Measurements from ENCODE around the gene ZBTB16. TPM values are rescaled to one million over a fixed set of nuclear protein-coding genes. Genes with fewer than 3 reads are reported as not detected.
"Not testable (repeated sequence)": the region's sequence is repeated elsewhere in the genome, so short reads cannot be mapped to it uniquely, and the experiment has no call there.

ZBTB16 gene
- total and polyA plus RNA-seq, 4 donors, result 32.9 to 283 (median 74.5) TPM

DNA sequence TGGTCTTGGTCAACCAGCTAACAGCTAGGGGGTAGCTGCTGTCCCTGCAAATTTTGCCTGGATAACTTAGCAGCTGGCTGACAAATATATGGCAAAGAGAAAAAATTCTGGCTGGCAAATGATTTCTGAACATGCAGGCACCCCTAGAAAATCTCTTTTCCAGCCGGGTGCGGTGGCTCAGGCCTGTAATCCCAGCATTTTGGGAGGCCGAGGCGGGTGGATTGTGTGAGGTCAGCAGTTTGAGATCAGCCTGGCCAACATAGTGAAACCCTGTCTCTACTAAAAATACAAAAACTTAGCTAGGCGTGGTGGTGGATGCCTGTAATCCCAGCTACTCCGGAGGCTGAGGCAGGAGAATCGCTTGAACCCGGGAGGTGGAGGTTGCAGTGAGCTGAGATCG lies 9.7 kb upstream of the ZBTB16 start:
- DNase-seq; H3K4me1 ChIP-seq (ENCODE audit: control insufficient read depth in 1 of 2, insufficient read depth in 2 of 2, low read length in 2 of 2); H3K27ac ChIP-seq (ENCODE audit: low read depth in 1 of 2, low read length in 2 of 2); H3K9me3 ChIP-seq (ENCODE audit: control insufficient read depth, low read length); H3K36me3 ChIP-seq (ENCODE audit: control insufficient read depth in 1 of 2, insufficient read depth in 2 of 2, low read length in 1 of 2); intact Hi-C loops (cut with DNase I); ATAC-seq (ENCODE audit: low FRiP score); H3K4me3 ChIP-seq (ENCODE audit: low read length in 2 of 2); H3K27me3 ChIP-seq (ENCODE audit: control insufficient read depth in 1 of 2, insufficient read depth in 2 of 2, low read length in 1 of 2): not testable (repeated sequence)
- 96% methylated on average over 9 of the region's 9 CpGs for WGBS, 2 donors

DNA sequence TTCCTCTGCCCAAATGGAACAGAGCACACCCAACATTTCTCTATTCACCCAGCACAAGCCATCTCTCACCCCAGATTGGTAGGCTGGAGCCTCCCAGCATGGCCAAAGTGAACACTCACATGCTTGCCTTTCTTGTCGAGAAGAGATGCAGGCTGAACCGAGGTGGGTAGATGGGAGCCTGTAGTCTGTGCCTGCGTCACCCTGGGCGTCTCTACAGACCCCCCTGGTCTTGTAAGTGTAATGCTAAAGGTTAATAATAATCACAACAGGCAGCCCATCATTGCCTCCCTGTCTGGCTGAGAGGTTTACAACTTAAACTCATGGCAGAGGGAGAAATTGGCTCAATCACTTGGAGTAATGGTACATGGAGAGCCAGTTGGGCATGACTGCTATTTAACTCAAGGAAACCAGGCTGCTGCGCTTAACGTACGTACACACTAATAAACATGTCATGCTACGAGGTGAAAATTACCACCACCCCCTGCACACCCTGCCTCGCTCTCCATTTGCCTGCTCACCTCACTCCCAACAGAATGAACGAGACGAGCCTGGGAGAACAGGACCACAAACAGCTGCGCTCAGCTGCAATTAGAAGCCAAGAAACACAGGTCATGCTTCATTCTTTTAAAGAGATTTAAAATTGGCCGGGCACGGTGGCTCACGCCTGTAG lies 9.1 kb upstream of the ZBTB16 start:
- no peak overlapping the region for H3K4me3 ChIP-seq (ENCODE audit: low read length in 2 of 2)
- no peaks in the 10 kb centered on the region for H3K27me3 ChIP-seq (ENCODE audit: control insufficient read depth in 1 of 2, insufficient read depth in 2 of 2, low read length in 1 of 2)
- H3K27ac ChIP-seq (ENCODE audit: low read depth in 1 of 2, low read length in 2 of 2), result no peak overlapping the region
- H3K9me3 ChIP-seq (ENCODE audit: control insufficient read depth, low read length), result no peaks in the 10 kb centered on the region
- ATAC-seq (ENCODE audit: low FRiP score) (no peak), DNase-seq (no peak)
- H3K36me3 ChIP-seq (ENCODE audit: control insufficient read depth in 1 of 2, insufficient read depth in 2 of 2, low read length in 1 of 2), result no peaks in the 10 kb centered on the region
- 87 to 92% methylated on average over 15 of the region's 15 CpGs for WGBS, 2 donors
- intact Hi-C loops (cut with DNase I), result no loop called here
- H3K4me1 ChIP-seq (ENCODE audit: control insufficient read depth in 1 of 2, insufficient read depth in 2 of 2, low read length in 2 of 2), result no peaks in the 10 kb centered on the region

DNA sequence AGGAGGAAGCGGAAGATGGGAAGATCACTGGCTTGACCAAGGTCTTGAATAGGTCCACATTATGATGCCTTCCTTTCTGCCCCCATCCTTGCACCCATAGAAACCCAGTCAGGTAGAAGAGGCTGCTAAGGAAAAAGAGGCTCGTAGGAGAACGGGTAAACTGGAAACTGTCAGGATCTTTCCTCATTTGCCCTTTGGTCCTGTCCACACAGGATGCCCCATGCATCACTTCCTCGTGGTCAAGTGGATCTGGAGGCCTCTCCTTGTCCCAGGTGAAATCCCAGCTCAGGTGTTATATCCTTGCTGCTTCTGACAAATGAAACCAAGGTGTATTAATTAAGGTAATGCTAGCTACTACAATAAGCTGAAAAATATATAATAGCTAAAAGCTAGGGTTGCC lies 8.0 kb upstream of the ZBTB16 start:
- no peak for ATAC-seq (ENCODE audit: low FRiP score)
- H3K27ac ChIP-seq (ENCODE audit: low read depth in 1 of 2, low read length in 2 of 2), result no peak overlapping the region
- H3K36me3 ChIP-seq (ENCODE audit: control insufficient read depth in 1 of 2, insufficient read depth in 2 of 2, low read length in 1 of 2), result no peaks in the 10 kb centered on the region
- WGBS, 2 donors, result 93 to 97% methylated on average over 4 of the region's 4 CpGs
- no peaks in the 10 kb centered on the region for H3K27me3 ChIP-seq (ENCODE audit: control insufficient read depth in 1 of 2, insufficient read depth in 2 of 2, low read length in 1 of 2)
- DNase-seq, result no peak
- no peak overlapping the region for H3K4me3 ChIP-seq (ENCODE audit: low read length in 2 of 2)
- intact Hi-C loops (cut with DNase I), result no loop called here
- no peaks in the 10 kb centered on the region for H3K4me1 ChIP-seq (ENCODE audit: control insufficient read depth in 1 of 2, insufficient read depth in 2 of 2, low read length in 2 of 2)
- no peaks in the 10 kb centered on the region for H3K9me3 ChIP-seq (ENCODE audit: control insufficient read depth, low read length)

DNA sequence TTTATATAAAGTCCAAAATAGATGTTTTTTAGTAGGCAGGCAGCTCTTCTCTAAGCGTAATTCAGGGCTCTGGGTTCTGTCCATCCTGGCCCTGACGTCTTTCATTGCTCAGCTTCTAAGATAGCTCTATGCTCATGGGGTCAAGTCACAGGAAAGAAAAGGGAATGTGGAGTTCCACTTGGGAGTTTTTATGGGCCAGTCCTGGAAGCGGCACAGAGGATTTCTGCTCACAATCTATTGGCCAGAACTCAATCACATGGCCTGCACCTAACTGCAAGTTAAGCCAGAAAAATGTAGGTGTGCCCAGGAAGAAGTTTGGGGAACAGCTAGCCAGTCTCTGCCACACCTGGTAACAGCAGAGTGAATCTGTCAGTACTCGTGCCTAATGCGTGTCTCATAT lies 7.4 kb upstream of the ZBTB16 start:
- Histone ChIP-seq H3K27me3 (ENCODE audit: control insufficient read depth in 1 of 2, insufficient read depth in 2 of 2, low read length in 1 of 2) (no peaks in the 10 kb centered on the region), H3K4me3 (ENCODE audit: low read length in 2 of 2) (no peak overlapping the region), H3K36me3 (ENCODE audit: control insufficient read depth in 1 of 2, insufficient read depth in 2 of 2, low read length in 1 of 2) (no peaks in the 10 kb centered on the region), H3K27ac (ENCODE audit: low read depth in 1 of 2, low read length in 2 of 2) (no peak overlapping the region), H3K9me3 (ENCODE audit: control insufficient read depth, low read length) (no peaks in the 10 kb centered on the region), H3K4me1 (ENCODE audit: control insufficient read depth in 1 of 2, insufficient read depth in 2 of 2, low read length in 2 of 2) (no peaks in the 10 kb centered on the region)
- no peak for DNase-seq
- no peak for ATAC-seq (ENCODE audit: low FRiP score)
- intact Hi-C loops (cut with DNase I), result no loop called here
- WGBS, 2 donors, result 90 to 91% methylated on average over 5 of the region's 5 CpGs

DNA sequence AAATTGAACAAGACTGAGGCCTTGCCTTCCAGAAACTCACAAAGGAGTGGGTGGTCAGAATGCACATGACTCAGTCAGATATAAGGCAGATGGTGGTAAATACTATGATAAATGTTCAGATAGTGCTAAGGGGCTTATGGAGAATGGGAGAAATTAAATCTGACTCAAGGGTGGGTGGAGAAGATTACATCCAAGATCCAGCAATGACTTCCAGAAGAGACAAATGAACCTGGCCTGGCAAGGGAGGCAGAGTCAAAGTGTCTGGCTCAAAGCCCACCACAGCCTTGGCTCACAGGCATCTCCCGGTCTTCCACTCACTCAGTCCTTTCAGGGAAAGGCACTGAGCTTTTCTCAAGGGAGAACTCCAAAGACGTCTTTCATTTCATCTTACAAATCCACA lies 6.1 kb upstream of the ZBTB16 start:
- intact Hi-C loops (cut with DNase I), result no loop called here
- no peak for ATAC-seq (ENCODE audit: low FRiP score)
- Histone ChIP-seq H3K4me3 (ENCODE audit: low read length in 2 of 2) (no peak overlapping the region), H3K9me3 (ENCODE audit: control insufficient read depth, low read length) (no peaks in the 10 kb centered on the region), H3K27me3 (ENCODE audit: control insufficient read depth in 1 of 2, insufficient read depth in 2 of 2, low read length in 1 of 2) (no peaks in the 10 kb centered on the region), H3K4me1 (ENCODE audit: control insufficient read depth in 1 of 2, insufficient read depth in 2 of 2, low read length in 2 of 2) (peaks cover 0 to 5% of the 10 kb centered on the region in 2 donors), H3K27ac (ENCODE audit: low read depth in 1 of 2, low read length in 2 of 2) (no peak overlapping the region), H3K36me3 (ENCODE audit: control insufficient read depth in 1 of 2, insufficient read depth in 2 of 2, low read length in 1 of 2) (no peaks in the 10 kb centered on the region)
- WGBS, 2 donors, result 60 to 62% methylated on average over 2 of the region's 2 CpGs
- no peak for DNase-seq

DNA sequence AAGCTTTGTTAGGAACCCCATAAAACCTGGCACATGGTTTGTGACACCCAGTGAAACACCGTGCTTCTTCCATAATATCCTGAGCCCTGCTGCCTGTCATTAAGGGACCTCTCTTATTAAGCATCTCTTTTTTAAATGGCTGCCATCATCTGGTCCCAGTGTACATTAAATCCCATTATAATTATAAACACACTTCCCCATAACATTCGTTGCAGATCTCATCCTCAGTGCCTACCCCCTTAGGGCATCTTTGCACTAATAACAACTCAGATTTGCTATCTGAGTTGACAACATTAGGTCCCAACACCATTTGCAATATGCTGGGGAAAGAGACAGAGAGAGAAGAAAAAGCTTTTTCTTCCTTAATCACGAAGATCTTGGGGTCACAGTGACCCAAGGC lies 4.7 kb upstream of the ZBTB16 start:
- intact Hi-C loops (cut with DNase I), result no loop called here
- WGBS, 2 donors, result 94 to 96% methylated on average over 3 of the region's 3 CpGs
- ATAC-seq (ENCODE audit: low FRiP score) (no peak), DNase-seq (no peak)
- H3K27me3 ChIP-seq (ENCODE audit: control insufficient read depth in 1 of 2, insufficient read depth in 2 of 2, low read length in 1 of 2), result no peaks in the 10 kb centered on the region
- H3K36me3 ChIP-seq (ENCODE audit: control insufficient read depth in 1 of 2, insufficient read depth in 2 of 2, low read length in 1 of 2), result no peaks in the 10 kb centered on the region
- no peak overlapping the region for H3K4me3 ChIP-seq (ENCODE audit: low read length in 2 of 2)
- no peaks in the 10 kb centered on the region for H3K9me3 ChIP-seq (ENCODE audit: control insufficient read depth, low read length)
- H3K27ac ChIP-seq (ENCODE audit: low read depth in 1 of 2, low read length in 2 of 2), result no peak overlapping the region
- peaks cover 0 to 5% of the 10 kb centered on the region in 2 donors for H3K4me1 ChIP-seq (ENCODE audit: control insufficient read depth in 1 of 2, insufficient read depth in 2 of 2, low read length in 2 of 2)

DNA sequence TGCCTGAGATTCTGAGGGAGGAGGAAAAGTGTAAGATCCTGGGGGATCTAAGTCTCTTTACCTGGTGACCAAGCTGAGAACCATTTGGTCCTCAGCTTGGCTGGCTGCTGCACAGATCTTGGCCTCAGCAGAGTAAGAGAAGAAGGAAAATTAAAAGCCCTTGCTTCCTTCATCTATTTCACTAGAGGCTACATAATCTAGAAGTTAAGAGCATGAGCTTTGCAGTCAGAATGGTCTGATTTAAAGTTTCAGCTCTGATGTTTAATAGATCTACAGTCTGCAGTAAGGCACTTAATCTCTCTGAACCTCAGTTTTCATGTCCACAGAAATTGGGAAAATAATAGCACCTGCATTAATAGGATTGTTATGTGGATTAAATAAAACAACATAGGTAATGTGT lies 3.1 kb upstream of the ZBTB16 start:
- Histone ChIP-seq H3K9me3 (ENCODE audit: control insufficient read depth, low read length) (no peaks in the 10 kb centered on the region), H3K27me3 (ENCODE audit: control insufficient read depth in 1 of 2, insufficient read depth in 2 of 2, low read length in 1 of 2) (no peaks in the 10 kb centered on the region), H3K36me3 (ENCODE audit: control insufficient read depth in 1 of 2, insufficient read depth in 2 of 2, low read length in 1 of 2) (no peaks in the 10 kb centered on the region), H3K4me3 (ENCODE audit: low read length in 2 of 2) (no peak overlapping the region), H3K4me1 (ENCODE audit: control insufficient read depth in 1 of 2, insufficient read depth in 2 of 2, low read length in 2 of 2) (peaks cover 0 to 5% of the 10 kb centered on the region in 2 donors), H3K27ac (ENCODE audit: low read depth in 1 of 2, low read length in 2 of 2) (no peak overlapping the region)
- ATAC-seq (ENCODE audit: low FRiP score) (no peak), DNase-seq (no peak)
- intact Hi-C loops (cut with DNase I), result no loop called here

DNA sequence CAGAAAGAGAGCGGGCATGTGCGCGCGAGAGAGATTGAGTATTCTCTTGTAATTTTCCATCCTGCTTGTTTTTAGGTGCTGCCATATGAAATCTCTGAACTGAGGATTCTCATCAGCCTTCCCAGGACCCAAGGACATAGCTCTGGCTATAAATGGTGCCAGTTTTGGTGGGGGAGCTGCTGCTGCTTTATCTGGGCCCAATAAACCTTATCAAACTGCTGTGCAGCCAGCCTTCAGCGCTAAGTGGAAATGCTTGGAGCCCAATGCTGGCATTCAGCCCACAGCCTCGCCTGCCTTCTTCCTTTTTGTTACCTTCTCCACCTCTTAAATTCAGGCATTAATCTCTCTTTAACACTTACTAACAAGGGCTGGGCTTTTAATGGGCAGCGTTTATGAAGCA lies 2.4 kb upstream of the ZBTB16 start:
- no peak overlapping the region for H3K27ac ChIP-seq (ENCODE audit: low read depth in 1 of 2, low read length in 2 of 2)
- H3K36me3 ChIP-seq (ENCODE audit: control insufficient read depth in 1 of 2, insufficient read depth in 2 of 2, low read length in 1 of 2), result no peaks in the 10 kb centered on the region
- intact Hi-C loops (cut with DNase I), result no loop called here
- H3K4me3 ChIP-seq (ENCODE audit: low read length in 2 of 2), result no peak overlapping the region
- 68 to 78% methylated on average over 7 of the region's 7 CpGs for WGBS, 2 donors
- ATAC-seq (ENCODE audit: low FRiP score), result no peak
- H3K4me1 ChIP-seq (ENCODE audit: control insufficient read depth in 1 of 2, insufficient read depth in 2 of 2, low read length in 2 of 2), result peaks cover 0 to 5% of the 10 kb centered on the region in 2 donors
- no peaks in the 10 kb centered on the region for H3K9me3 ChIP-seq (ENCODE audit: control insufficient read depth, low read length)
- DNase-seq, result no peak
- H3K27me3 ChIP-seq (ENCODE audit: control insufficient read depth in 1 of 2, insufficient read depth in 2 of 2, low read length in 1 of 2), result no peaks in the 10 kb centered on the region

DNA sequence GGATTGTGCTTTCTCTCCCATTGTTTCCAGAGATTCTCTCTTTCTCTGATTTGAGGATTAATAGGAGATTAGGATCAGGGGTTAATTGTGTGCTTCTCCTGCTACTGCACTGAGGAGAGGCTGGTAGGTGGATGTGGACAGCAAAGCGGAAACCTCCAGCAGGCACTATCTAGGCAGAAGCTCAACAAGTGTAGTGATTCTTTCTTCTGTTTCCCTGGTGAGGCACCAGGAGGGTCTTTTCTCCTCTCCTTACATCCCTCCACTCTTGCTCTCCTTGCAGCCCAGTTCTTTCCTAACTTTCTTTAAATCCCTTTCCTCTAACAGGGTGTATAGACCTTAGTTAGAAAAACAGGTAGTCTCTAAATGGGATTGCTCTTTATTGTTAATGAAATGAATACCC lies 1.9 kb upstream of the ZBTB16 start:
- Histone ChIP-seq H3K27ac (ENCODE audit: low read depth in 1 of 2, low read length in 2 of 2) (no peak overlapping the region), H3K9me3 (ENCODE audit: control insufficient read depth, low read length) (no peaks in the 10 kb centered on the region), H3K27me3 (ENCODE audit: control insufficient read depth in 1 of 2, insufficient read depth in 2 of 2, low read length in 1 of 2) (no peaks in the 10 kb centered on the region), H3K4me3 (ENCODE audit: low read length in 2 of 2) (no peak overlapping the region), H3K36me3 (ENCODE audit: control insufficient read depth in 1 of 2, insufficient read depth in 2 of 2, low read length in 1 of 2) (no peaks in the 10 kb centered on the region), H3K4me1 (ENCODE audit: control insufficient read depth in 1 of 2, insufficient read depth in 2 of 2, low read length in 2 of 2) (peaks cover 0 to 5% of the 10 kb centered on the region in 2 donors)
- intact Hi-C loops (cut with DNase I), result loop anchor here (2.0 kb wide), 3 partner anchors 21 to 203 kb away; no protein-coding TSS in a partner anchor
- DNase-seq, result no peak
- no peak for ATAC-seq (ENCODE audit: low FRiP score)
- whole genome bisulfite sequencing, 2 donors, result 95 to 100% methylated on average over 1 of the region's 1 CpG

Data from aorta (tissue), 5 donors.